Measurements from ENCODE around the gene IL2RA. TPM values are rescaled to one million over a fixed set of nuclear protein-coding genes. Genes with fewer than 3 reads are reported as not detected.

Gene IL2RA
- total and polyA plus RNA-seq, 2 donors (not counting 1 experiment from before 2014, with no cell fraction given) = 7.2 to 56.7 TPM

DNA sequence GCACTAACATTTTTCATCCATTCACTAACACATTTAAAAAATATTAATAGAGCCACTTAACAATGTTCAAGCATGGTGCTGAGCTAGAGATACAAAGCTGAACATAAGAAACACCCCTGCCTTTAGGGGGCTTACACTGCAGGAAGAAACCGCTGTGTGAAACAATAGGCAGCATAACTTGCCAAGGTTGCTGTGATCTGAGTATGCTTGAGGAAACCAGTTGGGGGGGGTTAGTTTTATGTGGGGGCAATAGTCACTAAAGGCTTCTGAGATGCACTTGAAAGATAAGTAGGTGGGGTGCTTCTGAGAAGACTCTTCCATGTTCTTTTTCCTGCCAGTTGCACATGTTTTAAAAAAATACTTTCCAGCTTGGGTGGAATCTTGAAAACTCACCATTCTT lies 29.5 kb upstream of the IL2RA start:
- no peak overlapping the region for H3K27ac Mint-ChIP-seq

More for the DNA sequence above, 29.5 kb upstream of the IL2RA start:
- Mint-ChIP-seq H3K9me3 (ENCODE audit: insufficient read depth) (no peaks in the 10 kb centered on the region), H3K4me1 (peaks cover 77% of the 10 kb centered on the region), H3K27me3 (no peaks in the 10 kb centered on the region), H3K4me3 (no peak overlapping the region)
- intact Hi-C loops (cut with micrococcal nuclease) = no loop called here
- CTCF ChIA-PET = interaction anchor here (1.6 to 4.9 kb wide), 2 partner anchors 59 to 77 kb away, joined by 3 to 27 read pairs; no protein-coding TSS in a partner anchor
- H3K9ac ChIP-seq (ENCODE audit: low read length) = no peak overlapping the region
- DNase-seq (no peak), ATAC-seq (ENCODE audit: low read depth) (no peak)
- H3K4me2 ChIP-seq (replicated peaks; ENCODE audit: low read depth, low read length, poor library complexity, severe bottlenecking) = peak overlapping the region; percentile 10
- no peaks in the 10 kb centered on the region for H3K27me3 ChIP-seq (replicated peaks in 1 of 4; ENCODE audit: control extremely low read depth in 1 of 4, control insufficient read depth in 3 of 4, insufficient read depth in 4 of 4, low read length in 3 of 4)
- POLR2A ChIA-PET = no interaction called here
- peaks cover 77% of the 10 kb centered on the region for H3K79me2 ChIP-seq (ENCODE audit: control insufficient read depth, insufficient read depth, low read length)
- H3K9me3 ChIP-seq (ENCODE audit: control extremely low read depth in 1 of 3, control insufficient read depth in 2 of 3, insufficient read depth in 1 of 3, low read length in 2 of 3) = no peaks in the 10 kb centered on the region
- H2AFZ ChIP-seq (ENCODE audit: insufficient read depth, low read depth, low read length, poor library complexity, severe bottlenecking) = no peak overlapping the region
- no peak for TF ChIP-seq EZH2 (IDR thresholded peaks at IDR 0.05; ENCODE audit: borderline replicate concordance, insufficient read depth, low read depth, low read length, poor library complexity, severe bottlenecking)
- TF ChIP-seq, protein P1, sequence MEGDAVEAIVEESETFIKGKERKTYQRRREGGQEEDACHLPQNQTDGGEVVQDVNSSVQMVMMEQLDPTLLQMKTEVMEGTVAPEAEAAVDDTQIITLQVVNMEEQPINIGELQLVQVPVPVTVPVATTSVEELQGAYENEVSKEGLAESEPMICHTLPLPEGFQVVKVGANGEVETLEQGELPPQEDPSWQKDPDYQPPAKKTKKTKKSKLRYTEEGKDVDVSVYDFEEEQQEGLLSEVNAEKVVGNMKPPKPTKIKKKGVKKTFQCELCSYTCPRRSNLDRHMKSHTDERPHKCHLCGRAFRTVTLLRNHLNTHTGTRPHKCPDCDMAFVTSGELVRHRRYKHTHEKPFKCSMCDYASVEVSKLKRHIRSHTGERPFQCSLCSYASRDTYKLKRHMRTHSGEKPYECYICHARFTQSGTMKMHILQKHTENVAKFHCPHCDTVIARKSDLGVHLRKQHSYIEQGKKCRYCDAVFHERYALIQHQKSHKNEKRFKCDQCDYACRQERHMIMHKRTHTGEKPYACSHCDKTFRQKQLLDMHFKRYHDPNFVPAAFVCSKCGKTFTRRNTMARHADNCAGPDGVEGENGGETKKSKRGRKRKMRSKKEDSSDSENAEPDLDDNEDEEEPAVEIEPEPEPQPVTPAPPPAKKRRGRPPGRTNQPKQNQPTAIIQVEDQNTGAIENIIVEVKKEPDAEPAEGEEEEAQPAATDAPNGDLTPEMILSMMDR (IDR thresholded peaks at IDR 0.05) = no peak
- peaks cover 0 to 2% of the 10 kb centered on the region in 2 experiments for H3K36me3 ChIP-seq (replicated peaks in 1 of 2; ENCODE audit: control extremely low read depth in 1 of 2, control insufficient read depth in 1 of 2, extremely low read depth in 1 of 2, insufficient read depth in 2 of 2, low read length in 1 of 2)
- WGBS (ENCODE audit: insufficient coverage) = 40% methylated on average over 1 of the region's 1 CpG
- H4K20me1 ChIP-seq (ENCODE audit: control insufficient read depth, insufficient read depth, low read length, poor library complexity, severe bottlenecking) = peaks cover 56% of the 10 kb centered on the region
- H3K4me3 ChIP-seq (ENCODE audit: control extremely low read depth in 1 of 5, extremely low read depth in 1 of 5, insufficient read depth in 1 of 5, low read depth in 2 of 5, low read length in 4 of 5) = no peak overlapping the region
- peaks cover 34% of the 10 kb centered on the region in 2 donors for H3K4me1 ChIP-seq (ENCODE audit: control insufficient read depth in 2 of 2, insufficient read depth in 2 of 2, low read length in 2 of 2)
- H3K27ac ChIP-seq (ENCODE audit: low read length in 2 of 2) = no peak overlapping the region
